H9 (cell line): Measurements from ENCODE around the gene ZNF160. TPM values are rescaled to one million over a fixed set of nuclear protein-coding genes. Genes with fewer than 3 reads are reported as not detected.

Source experiments
- DNase-seq: peaks from one replicate; pipeline ENCODE4 v3.0.0-alpha.2; 2017
- H2AFZ ChIP-seq: one replicate; pipeline ENCODE4 v1.6.1; 2013; ENCODE audit warnings: mild to moderate bottlenecking, low read length, control low read depth, moderate library complexity
- H2AK5ac ChIP-seq: 2 replicates; pipeline ENCODE4 v1.6.1; 2013; ENCODE audit warnings: low read length, control low read depth, mixed read lengths; ENCODE audit not compliant: insufficient read length
- H2BK120ac ChIP-seq: one replicate; pipeline ENCODE4 v1.6.1; 2013; ENCODE audit warnings: low read depth, mild to moderate bottlenecking, low read length, control low read depth, inconsistent platforms; ENCODE audit not compliant: poor library complexity, severe bottlenecking
- H2BK12ac ChIP-seq: 2 replicates; pipeline ENCODE4 v1.6.1; 2013; ENCODE audit warnings: low read length, control low read depth, mixed read lengths, low read depth; ENCODE audit not compliant: insufficient read length
- H2BK15ac ChIP-seq: 2 replicates; pipeline ENCODE4 v1.6.1; 2013; ENCODE audit warnings: low read depth, low read length, control low read depth
- H2BK20ac ChIP-seq: one replicate; pipeline ENCODE4 v1.6.1; 2013; ENCODE audit warnings: low read depth, mild to moderate bottlenecking, low read length, control low read depth, inconsistent platforms; ENCODE audit not compliant: poor library complexity, severe bottlenecking
- H2BK5ac ChIP-seq: 2 replicates; pipeline ENCODE4 v1.6.1; 2013; ENCODE audit warnings: low read length, control low read depth, mixed read lengths; ENCODE audit not compliant: insufficient read length
- H3K14ac ChIP-seq: 2 replicates; pipeline ENCODE4 v1.6.1; 2013; ENCODE audit warnings: low read length, control low read depth; ENCODE audit not compliant: insufficient read depth
- H3K18ac ChIP-seq: 2 replicates; pipeline ENCODE4 v1.6.1; 2013; ENCODE audit warnings: low read depth, mild to moderate bottlenecking, mixed read lengths, low read length, control low read depth; ENCODE audit not compliant: insufficient read length
- H3K23ac ChIP-seq: 2 replicates; pipeline ENCODE4 v1.6.1; 2013; ENCODE audit warnings: low read length, control low read depth, mixed read lengths, low read depth; ENCODE audit not compliant: insufficient read length
- H3K23me2 ChIP-seq: 2 replicates; pipeline ENCODE4 v1.6.1; 2013; ENCODE audit warnings: low read depth, mild to moderate bottlenecking, mixed read lengths, low read length, control low read depth; ENCODE audit not compliant: insufficient read length, poor library complexity, severe bottlenecking
- H3K27ac ChIP-seq: 2 replicates; pipeline ENCODE4 v1.5.1; 2013; ENCODE audit warnings: low read length, control low read depth, mixed read lengths, low read depth; ENCODE audit not compliant: insufficient read length
- H3K27me3 ChIP-seq: 2 replicates; pipeline ENCODE4 v1.6.1; 2013; ENCODE audit warnings: low read length, control low read depth, inconsistent platforms; ENCODE audit not compliant: insufficient read depth
- H3K4ac ChIP-seq: 2 replicates; pipeline ENCODE4 v1.6.1; 2013; ENCODE audit warnings: low read depth, mild to moderate bottlenecking, control low read depth, inconsistent platforms, low read length, moderate library complexity
- H3K4me1 ChIP-seq: 2 replicates; pipeline ENCODE4 v1.6.1; 2013; ENCODE audit warnings: low read length, control low read depth, inconsistent platforms; ENCODE audit not compliant: insufficient read depth
- H3K4me2 ChIP-seq: 2 replicates; pipeline ENCODE4 v1.6.1; 2013; ENCODE audit warnings: low read length, control low read depth, mixed read lengths; ENCODE audit not compliant: insufficient read length, insufficient read depth
- H3K56ac ChIP-seq: 2 replicates; pipeline ENCODE4 v1.6.1; 2013; ENCODE audit warnings: low read depth, mild to moderate bottlenecking, mixed read lengths, low read length, control low read depth; ENCODE audit not compliant: insufficient read length
- H3K79me1 ChIP-seq: 2 replicates; pipeline ENCODE4 v1.6.1; 2013; ENCODE audit warnings: low read depth, mild to moderate bottlenecking, moderate library complexity, low read length, control low read depth, inconsistent platforms; ENCODE audit not compliant: insufficient read depth, poor library complexity, severe bottlenecking
- H3K79me2 ChIP-seq: 2 replicates; pipeline ENCODE4 v1.6.1; 2013; ENCODE audit warnings: low read length, control low read depth, inconsistent platforms; ENCODE audit not compliant: insufficient read depth
- H3K9ac ChIP-seq: 2 replicates; pipeline ENCODE4 v1.6.1; 2013; ENCODE audit warnings: low read length, control low read depth, mixed read lengths; ENCODE audit not compliant: insufficient read length; ENCODE audit errors: extremely low read depth
- H3K9me3 ChIP-seq: one replicate; pipeline ENCODE4 v1.6.1; 2013; ENCODE audit warnings: low read depth, low read length, inconsistent platforms; ENCODE audit not compliant: control insufficient read depth
- H3T11ph ChIP-seq: one replicate; pipeline ENCODE4 v1.6.1; 2013; ENCODE audit warnings: mild to moderate bottlenecking, low read length, control low read depth, inconsistent platforms
- H4K20me1 ChIP-seq: one replicate; pipeline ENCODE4 v1.6.1; 2013; ENCODE audit not compliant: control insufficient read depth, insufficient read length, insufficient read depth
- H4K5ac ChIP-seq: 2 replicates; pipeline ENCODE4 v1.6.1; 2013; ENCODE audit warnings: low read depth, mild to moderate bottlenecking, mixed read lengths, low read length, control low read depth; ENCODE audit not compliant: insufficient read length
- H4K8ac ChIP-seq: replicated peaks from 2 replicates; pipeline ENCODE4 v1.6.1; 2013; ENCODE audit warnings: low read length, control low read depth, mixed read lengths, low read depth; ENCODE audit not compliant: insufficient read length
- H4K91ac ChIP-seq: 2 replicates; pipeline ENCODE4 v1.6.1; 2013; ENCODE audit warnings: low read depth, mild to moderate bottlenecking, moderate library complexity, mixed read lengths, low read length, control low read depth; ENCODE audit not compliant: insufficient read length
- H3K27ac Mint-ChIP-seq, 3 experiments: 2 replicates in 2 of 3; 3 replicates in 1 of 3; pipeline ENCODE4 v1.8.0; 2020 to 2021; ENCODE audit warnings: mixed read lengths in 3 of 3, mild to moderate bottlenecking in 1 of 3, moderate library complexity in 1 of 3
- H3K27me3 Mint-ChIP-seq: 2 replicates; pipeline ENCODE4 v1.8.0; 2021; ENCODE audit warnings: low read depth, mild to moderate bottlenecking, moderate library complexity, mixed read lengths
- H3K36me3 Mint-ChIP-seq, 3 experiments: 2 replicates in 2 of 3; 3 replicates in 1 of 3; pipeline ENCODE4 v1.8.0; 2020 to 2021; ENCODE audit warnings: low read depth in 3 of 3, mixed read lengths in 3 of 3; ENCODE audit not compliant: insufficient read depth in 1 of 3
- H3K4me1 Mint-ChIP-seq, 2 experiments: 2 replicates each; pipeline ENCODE4 v1.8.0; 2020; ENCODE audit warnings: mixed read lengths in 2 of 2
- H3K4me3 Mint-ChIP-seq, 2 experiments: 2 replicates in 1 of 2; 3 replicates in 1 of 2; pipeline ENCODE4 v1.8.0; 2020 to 2021; ENCODE audit warnings: mild to moderate bottlenecking in 2 of 2, mixed read lengths in 2 of 2, moderate library complexity in 1 of 2
- H3K9me3 Mint-ChIP-seq, 2 experiments: 2 replicates in 1 of 2; 3 replicates in 1 of 2; pipeline ENCODE4 v1.8.0; 2020; ENCODE audit warnings: mild to moderate bottlenecking in 2 of 2, mixed read lengths in 2 of 2, moderate library complexity in 1 of 2
- WGBS: extraction: QIAGEN DNeasy Blood & Tissue Kit; methylation state at CpG from one replicate; pipeline ENCODE4 v1.1.7; 2013; ENCODE audit warnings: missing lambda C conversion rate, low lambda C conversion rate, mixed read lengths; ENCODE audit not compliant: insufficient read length; ENCODE audit errors: extremely low coverage; 5-methylcytosine and 5-hydroxymethylcytosine counted together
- total RNA-seq: library from RNA; stranded (reverse); gene quantifications from 2 replicates; pipeline ENCODE4 v1.2.1, GENCODE V29; 2021
- TF ChIP-seq, protein P1 (sequence below): fragments of 200-600 bp; sonication (generic); conservative IDR thresholded peaks from 3 replicates; pipeline ENCODE4 v1.8.0; 2021; ENCODE audit warnings: antibody characterized with exemption, mild to moderate bottlenecking

The ZNF160 gene
- total RNA-seq, 1 experiment from 2014 or later: 31.1 TPM

- H2BK15ac ChIP-seq: 0 out of 2 replicates have a peak overlapping the region, but pooled peaks have one; percentile 65
- DNase-seq: peak; percentile 83
- peak overlapping the region; percentile 27 for H2AFZ ChIP-seq
- peak overlapping the region; percentile 85 to 86 for H3K4me3 Mint-ChIP-seq
- H3K9me3 Mint-ChIP-seq: peaks cover 29 to 42% of the 10 kb centered on the region in 2 experiments
- no peak overlapping the region for H2AK5ac ChIP-seq
- H3K23ac ChIP-seq: no peak overlapping the region
- H3K14ac ChIP-seq: peak overlapping the region; percentile 68
- H2BK12ac ChIP-seq: peak overlapping the region; percentile 33
- H3K36me3 Mint-ChIP-seq: peaks cover 3 to 15% (median 6%) of the 10 kb centered on the region in 3 experiments; a peak in 6 of 7 replicates
- no peak overlapping the region for H4K91ac ChIP-seq
- H3K23me2 ChIP-seq: peaks cover 11% of the 10 kb centered on the region
- TF ChIP-seq, protein P1, sequence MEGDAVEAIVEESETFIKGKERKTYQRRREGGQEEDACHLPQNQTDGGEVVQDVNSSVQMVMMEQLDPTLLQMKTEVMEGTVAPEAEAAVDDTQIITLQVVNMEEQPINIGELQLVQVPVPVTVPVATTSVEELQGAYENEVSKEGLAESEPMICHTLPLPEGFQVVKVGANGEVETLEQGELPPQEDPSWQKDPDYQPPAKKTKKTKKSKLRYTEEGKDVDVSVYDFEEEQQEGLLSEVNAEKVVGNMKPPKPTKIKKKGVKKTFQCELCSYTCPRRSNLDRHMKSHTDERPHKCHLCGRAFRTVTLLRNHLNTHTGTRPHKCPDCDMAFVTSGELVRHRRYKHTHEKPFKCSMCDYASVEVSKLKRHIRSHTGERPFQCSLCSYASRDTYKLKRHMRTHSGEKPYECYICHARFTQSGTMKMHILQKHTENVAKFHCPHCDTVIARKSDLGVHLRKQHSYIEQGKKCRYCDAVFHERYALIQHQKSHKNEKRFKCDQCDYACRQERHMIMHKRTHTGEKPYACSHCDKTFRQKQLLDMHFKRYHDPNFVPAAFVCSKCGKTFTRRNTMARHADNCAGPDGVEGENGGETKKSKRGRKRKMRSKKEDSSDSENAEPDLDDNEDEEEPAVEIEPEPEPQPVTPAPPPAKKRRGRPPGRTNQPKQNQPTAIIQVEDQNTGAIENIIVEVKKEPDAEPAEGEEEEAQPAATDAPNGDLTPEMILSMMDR: no peak
- peak overlapping the region in 2 of 3 experiments; percentile 91 to 96; a peak in 3 of 7 replicates for H3K27ac Mint-ChIP-seq
- no peak overlapping the region for H2BK120ac ChIP-seq
- peak overlapping the region; percentile 83 for H3K18ac ChIP-seq
- no peak overlapping the region for H2BK5ac ChIP-seq
- H3K4me2 ChIP-seq: peak overlapping the region; percentile 85
- H4K20me1 ChIP-seq: no peaks in the 10 kb centered on the region
- H3K4me1 Mint-ChIP-seq: peaks cover 3 to 8% of the 10 kb centered on the region in 2 experiments
- H3K27ac ChIP-seq: no peak overlapping the region
- peaks cover 38% of the 10 kb centered on the region for H3K27me3 Mint-ChIP-seq
- no peak overlapping the region for H2BK20ac ChIP-seq
- H3K56ac ChIP-seq: no peak overlapping the region
- H3K9me3 ChIP-seq: no peaks in the 10 kb centered on the region
- H3T11ph ChIP-seq: no peak overlapping the region
- H3K79me2 ChIP-seq: no peaks in the 10 kb centered on the region
- H3K4me1 ChIP-seq: no peaks in the 10 kb centered on the region
- H3K79me1 ChIP-seq: no peaks in the 10 kb centered on the region
- no peak overlapping the region for H4K5ac ChIP-seq
- H3K9ac ChIP-seq: peak overlapping the region; percentile 47
- H3K4ac ChIP-seq: no peak overlapping the region; the same call in 1 of the 2 replicates
- H4K8ac ChIP-seq: no peak overlapping the region
- no CpG with 5 or more reads among the region's 59 CpGs for WGBS
- peaks cover 3% of the 10 kb centered on the region; the same call in 1 of the 2 replicates for H3K27me3 ChIP-seq
Observed at GRCh38 chr19:53057904-53058580, 45.2 kb downstream of the ZNF160 start.
